Activated T-helper 2 cell treated with anti-CD3 and anti-CD28 coated beads, Interferon-gamma antibody, Interleukin-2, Interleukin-4, amounts not matched to agents 10 μg/mL and 5 μg/mL and 100 μg/mL, durations not matched to agents 14 hours and 24 hours and 36 hours (primary cell): ENCODE results near the gene RHEB. TPM values are rescaled to one million over a fixed set of nuclear protein-coding genes. Genes with fewer than 3 reads are reported as not detected.

Experiments
- DNase-seq: peaks from one replicate; pipeline ENCODE4 v3.0.0; 2021; ENCODE audit warnings: low spot score
- H3K27ac Mint-ChIP-seq: one replicate; pipeline ENCODE4 v1.8.0; 2021; ENCODE audit warnings: mixed read lengths
- H3K27me3 Mint-ChIP-seq: one replicate; pipeline ENCODE4 v1.8.0; 2021; ENCODE audit warnings: low read depth, mixed read lengths
- H3K36me3 Mint-ChIP-seq: one replicate; pipeline ENCODE4 v1.8.0; 2021; ENCODE audit warnings: low read depth, mixed read lengths
- H3K4me1 Mint-ChIP-seq: one replicate; pipeline ENCODE4 v1.8.0; 2021; ENCODE audit warnings: low read depth, mixed read lengths
- H3K4me3 Mint-ChIP-seq: one replicate; pipeline ENCODE4 v1.8.0; 2021; ENCODE audit warnings: low read depth, mild to moderate bottlenecking, moderate library complexity, mixed read lengths
- H3K9me3 Mint-ChIP-seq: one replicate; pipeline ENCODE4 v1.8.0; 2021; ENCODE audit warnings: mixed read lengths
- intact Hi-C: fragments of 100-400 bp; cut with micrococcal nuclease; formaldehyde crosslinking; loops from one replicate; pipeline ENCODE4 v1.15.1; 2023
- total RNA-seq: library from RNA; stranded (reverse); gene quantifications from 2 replicates; pipeline ENCODE4 v1.2.3, GENCODE V29; 2022

Gene RHEB
- total RNA-seq, 1 donor from 2014 or later: 60.5 TPM

GRCh38 chr7:151491859-151492258 is 27.8 kb downstream of the RHEB start:
- H3K27ac Mint-ChIP-seq: no peak overlapping the region
- no peak for DNase-seq
- no peak overlapping the region for H3K4me3 Mint-ChIP-seq
- H3K4me1 Mint-ChIP-seq: peaks cover 32% of the 10 kb centered on the region
- no peaks in the 10 kb centered on the region for H3K9me3 Mint-ChIP-seq
- intact Hi-C loops: no loop called here
- H3K27me3 Mint-ChIP-seq: no peaks in the 10 kb centered on the region
- peaks cover 33% of the 10 kb centered on the region for H3K36me3 Mint-ChIP-seq

GRCh38 chr7:151490456-151491105 is 29.1 kb downstream of the RHEB start:
- no peak overlapping the region for H3K27ac Mint-ChIP-seq
- H3K4me3 Mint-ChIP-seq: no peak overlapping the region
- H3K27me3 Mint-ChIP-seq: no peaks in the 10 kb centered on the region
- peaks cover 30% of the 10 kb centered on the region for H3K4me1 Mint-ChIP-seq
- H3K9me3 Mint-ChIP-seq: no peaks in the 10 kb centered on the region
- H3K36me3 Mint-ChIP-seq: peaks cover 43% of the 10 kb centered on the region
- intact Hi-C loops: no loop called here
- no peak for DNase-seq

- Mint-ChIP-seq H3K27ac (peak overlapping the region; percentile 11), H3K36me3 (peaks cover 49% of the 10 kb centered on the region), H3K9me3 (no peaks in the 10 kb centered on the region), H3K4me3 (no peak overlapping the region), H3K4me1 (peaks cover 30% of the 10 kb centered on the region), H3K27me3 (no peaks in the 10 kb centered on the region)
- intact Hi-C loops: no loop called here
- no peak for DNase-seq
These were observed 30.2 kb downstream of the RHEB start for GRCh38 chr7:151489498-151489897.

- Mint-ChIP-seq H3K4me1 (peaks cover 24% of the 10 kb centered on the region), H3K36me3 (peaks cover 61% of the 10 kb centered on the region), H3K27ac (no peak overlapping the region), H3K27me3 (no peaks in the 10 kb centered on the region), H3K4me3 (no peak overlapping the region), H3K9me3 (no peaks in the 10 kb centered on the region)
- DNase-seq: no peak
- intact Hi-C loops: no loop called here
These were observed 31.6 kb downstream of the RHEB start for GRCh38 chr7:151488096-151488495.

GRCh38 chr7:151487228-151487627 is 32.5 kb downstream of the RHEB start:
- Mint-ChIP-seq H3K27me3 (no peaks in the 10 kb centered on the region), H3K4me1 (peaks cover 30% of the 10 kb centered on the region), H3K27ac (no peak overlapping the region), H3K9me3 (no peaks in the 10 kb centered on the region), H3K36me3 (peaks cover 70% of the 10 kb centered on the region), H3K4me3 (no peak overlapping the region)
- intact Hi-C loops: no loop called here
- no peak for DNase-seq

GRCh38 chr7:151486074-151486473 is 33.6 kb downstream of the RHEB start:
- DNase-seq: no peak
- H3K36me3 Mint-ChIP-seq: peaks cover 79% of the 10 kb centered on the region
- H3K27me3 Mint-ChIP-seq: no peaks in the 10 kb centered on the region
- H3K4me1 Mint-ChIP-seq: peaks cover 40% of the 10 kb centered on the region
- peak overlapping the region; percentile 24 for H3K27ac Mint-ChIP-seq
- intact Hi-C loops: no loop called here
- H3K9me3 Mint-ChIP-seq: no peaks in the 10 kb centered on the region
- H3K4me3 Mint-ChIP-seq: no peak overlapping the region

GRCh38 chr7:151484971-151485707 is 34.6 kb downstream of the RHEB start:
- Mint-ChIP-seq H3K27ac (peak overlapping the region; percentile 38), H3K9me3 (no peaks in the 10 kb centered on the region), H3K4me1 (peaks cover 40% of the 10 kb centered on the region), H3K27me3 (no peaks in the 10 kb centered on the region), H3K4me3 (no peak overlapping the region), H3K36me3 (peaks cover 75% of the 10 kb centered on the region)
- intact Hi-C loops: loop anchor here (5.0 kb wide), 1 partner anchor 32 kb away; the partner anchor contains the start of gene RHEB
- DNase-seq: no peak

GRCh38 chr7:151483711-151483983 is 36.0 kb downstream of the RHEB start:
- intact Hi-C loops: loop anchor here (5.0 kb wide), 1 partner anchor 34 kb away; the partner anchor contains the start of gene RHEB
- Mint-ChIP-seq H3K36me3 (peaks cover 76% of the 10 kb centered on the region), H3K4me3 (no peak overlapping the region), H3K9me3 (no peaks in the 10 kb centered on the region), H3K27ac (no peak overlapping the region), H3K4me1 (peaks cover 37% of the 10 kb centered on the region), H3K27me3 (no peaks in the 10 kb centered on the region)
- DNase-seq: no peak

- intact Hi-C loops: loop anchor here (5.0 kb wide), 1 partner anchor 34 kb away; the partner anchor contains the start of gene RHEB
- peaks cover 71% of the 10 kb centered on the region for H3K36me3 Mint-ChIP-seq
- DNase-seq: no peak
- no peaks in the 10 kb centered on the region for H3K27me3 Mint-ChIP-seq
- H3K4me3 Mint-ChIP-seq: no peak overlapping the region
- H3K27ac Mint-ChIP-seq: peak overlapping the region; percentile 20
- peaks cover 37% of the 10 kb centered on the region for H3K4me1 Mint-ChIP-seq
- H3K9me3 Mint-ChIP-seq: no peaks in the 10 kb centered on the region
These were observed 36.6 kb downstream of the RHEB start for GRCh38 chr7:151482883-151483710.

GRCh38 chr7:151481650-151482505 is 37.8 kb downstream of the RHEB start:
- H3K36me3 Mint-ChIP-seq: peaks cover 67% of the 10 kb centered on the region
- intact Hi-C loops: loop anchor here (5.0 kb wide), 1 partner anchor 35 kb away; the partner anchor contains the start of gene RHEB
- no peak overlapping the region for H3K4me3 Mint-ChIP-seq
- peaks cover 34% of the 10 kb centered on the region for H3K4me1 Mint-ChIP-seq
- H3K9me3 Mint-ChIP-seq: no peaks in the 10 kb centered on the region
- H3K27ac Mint-ChIP-seq: no peak overlapping the region
- DNase-seq: no peak
- H3K27me3 Mint-ChIP-seq: no peaks in the 10 kb centered on the region

GRCh38 chr7:151477867-151478266 is 41.8 kb downstream of the RHEB start:
- Mint-ChIP-seq H3K4me3 (no peak overlapping the region), H3K4me1 (peaks cover 26% of the 10 kb centered on the region), H3K27me3 (no peaks in the 10 kb centered on the region), H3K27ac (no peak overlapping the region), H3K9me3 (no peaks in the 10 kb centered on the region), H3K36me3 (peaks cover 57% of the 10 kb centered on the region)
- intact Hi-C loops: no loop called here
- no peak for DNase-seq

- H3K27me3 Mint-ChIP-seq: no peaks in the 10 kb centered on the region
- no peak overlapping the region for H3K4me3 Mint-ChIP-seq
- peaks cover 83% of the 10 kb centered on the region for H3K36me3 Mint-ChIP-seq
- no peak for DNase-seq
- no peaks in the 10 kb centered on the region for H3K9me3 Mint-ChIP-seq
- H3K27ac Mint-ChIP-seq: peak overlapping the region; percentile 26
- intact Hi-C loops: no loop called here
- H3K4me1 Mint-ChIP-seq: peaks cover 38% of the 10 kb centered on the region
These were observed 46.9 kb downstream of the RHEB start for GRCh38 chr7:151472644-151473380.
